HepG2 (cell line): ENCODE results near the gene DDAH1. TPM values are rescaled to one million over a fixed set of nuclear protein-coding genes. Genes with fewer than 3 reads are reported as not detected.

Experiments
- CHCHD3 ChIP-seq: sonication (generic); formaldehyde crosslinking; IDR thresholded peaks from 2 replicates; pipeline ENCODE4 v1.8.0; 2022; ENCODE audit warnings: mild to moderate bottlenecking, missing genetic modification reagents, moderate library complexity
- HES4 ChIP-seq: sonication (generic); formaldehyde crosslinking; IDR thresholded peaks from 2 replicates; pipeline ENCODE4 v1.9.0; 2021; ENCODE audit warnings: mild to moderate bottlenecking, missing genetic modification reagents, borderline replicate concordance
- KLF11 ChIP-seq: IDR thresholded peaks from 2 replicates; pipeline ENCODE4 v1.6.1; 2016; ENCODE audit warnings: missing compliant biosample characterization
- NCOR1 ChIP-seq: fragments of 200-600 bp; sonication (generic); IDR thresholded peaks from 2 replicates; pipeline ENCODE4 v1.7.0; 2017; ENCODE audit warnings: antibody characterized with exemption, low read length, borderline replicate concordance
- PHF20 ChIP-seq: sonication (generic); formaldehyde crosslinking; IDR thresholded peaks from 2 replicates; pipeline ENCODE4 v1.5.0; 2020; ENCODE audit warnings: mild to moderate bottlenecking, missing genetic modification reagents
- PLRG1 ChIP-seq: fragments of 450-650 bp; conservative IDR thresholded peaks from 2 replicates; pipeline ENCODE4 v1.6.1; 2016
- TBP ChIP-seq: sonication (generic); formaldehyde crosslinking; IDR thresholded peaks from 2 replicates; pipeline ENCODE4 v1.5.0; 2020; ENCODE audit warnings: missing genetic modification reagents
- ZBTB42 ChIP-seq: sonication (generic); formaldehyde crosslinking; IDR thresholded peaks from 2 replicates; pipeline ENCODE4 v1.5.0; 2020; ENCODE audit warnings: mild to moderate bottlenecking, missing genetic modification reagents
- ZFP1 ChIP-seq: IDR thresholded peaks from 2 replicates; pipeline ENCODE4 v1.6.1; 2016
- ZNF235 ChIP-seq: sonication (generic); formaldehyde crosslinking; IDR thresholded peaks from 2 replicates; pipeline ENCODE4 v1.8.1; 2023; ENCODE audit warnings: mild to moderate bottlenecking, missing genetic modification reagents, borderline replicate concordance
- ZNF33B ChIP-seq: sonication (generic); formaldehyde crosslinking; IDR thresholded peaks from 2 replicates; pipeline ENCODE4 v1.5.1; 2020; ENCODE audit warnings: mild to moderate bottlenecking, missing genetic modification reagents
- ZNF557 ChIP-seq: sonication (generic); formaldehyde crosslinking; IDR thresholded peaks from 2 replicates; pipeline ENCODE4 v1.4.0; 2020; ENCODE audit warnings: missing genetic modification reagents
- ZNF605 ChIP-seq: sonication (generic); formaldehyde crosslinking; IDR thresholded peaks from 2 replicates; pipeline ENCODE4 v1.8.0; 2022; ENCODE audit warnings: mild to moderate bottlenecking, missing genetic modification reagents
- ZNF841 ChIP-seq: sonication (generic); formaldehyde crosslinking; IDR thresholded peaks from 2 replicates; pipeline ENCODE4 v1.8.1; 2023; ENCODE audit warnings: missing genetic modification reagents, borderline replicate concordance
- polyA plus RNA-seq, 8 experiments: library from polyadenylated mRNA; depleted of rRNA in 3 of 8; stranded (reverse) in 7 of 8; unstranded in 1 of 8; fragments of >200 nt; fragmentation: Illumina TruSeq in 4 of 8; extraction: Trizol in 4 of 8; gene quantifications; 2 replicates each; pipeline versions ENCODE4 v1.2.1 to v1.2.3, GENCODE V29; 2011 to 2016; ENCODE audit warnings: low read depth in 4 of 8, missing spikeins in 1 of 8, mixed read lengths in 1 of 8; ENCODE audit not compliant: insufficient read depth in 1 of 8
- total RNA-seq, 5 experiments: library from RNA; depleted of rRNA; stranded (reverse); fragments of >200 nt; fragmentation: Illumina TruSeq; extraction: Trizol; gene quantifications; 2 replicates each; pipeline ENCODE4 v1.2.3, GENCODE V29; 2016; ENCODE audit warnings: low read depth in 1 of 5
- TF ChIP-seq, protein P1 (sequence below): sonication (generic); formaldehyde crosslinking; IDR thresholded peaks from 2 replicates; pipeline ENCODE4 v1.5.0; 2020; ENCODE audit warnings: mild to moderate bottlenecking, missing genetic modification reagents, moderate library complexity
- TF ChIP-seq, protein P2 (sequence below): sonication (generic); formaldehyde crosslinking; IDR thresholded peaks from 2 replicates; pipeline ENCODE4 v1.5.1; 2020; ENCODE audit warnings: mild to moderate bottlenecking, missing genetic modification reagents, borderline replicate concordance
- TF ChIP-seq, protein P3 (sequence below): sonication (generic); formaldehyde crosslinking; IDR thresholded peaks from 2 replicates; pipeline ENCODE4 v1.8.1; 2023; ENCODE audit warnings: mild to moderate bottlenecking, missing genetic modification reagents
- TF ChIP-seq, protein P4 (sequence below): sonication (generic); formaldehyde crosslinking; IDR thresholded peaks from 2 replicates; pipeline ENCODE4 v1.5.1; 2020; ENCODE audit warnings: missing genetic modification reagents, mild to moderate bottlenecking, borderline replicate concordance
- TF ChIP-seq, protein P5 (sequence below): sonication (generic); formaldehyde crosslinking; IDR thresholded peaks from 2 replicates; pipeline ENCODE4 v1.5.0; 2020; ENCODE audit warnings: missing genetic modification reagents
- TF ChIP-seq, protein P6 (sequence below): sonication (generic); formaldehyde crosslinking; IDR thresholded peaks from 2 replicates; pipeline ENCODE4 v1.8.0; 2023; ENCODE audit warnings: mild to moderate bottlenecking, missing genetic modification reagents
- TF ChIP-seq, protein P7 (sequence below): fragments of 450-650 bp; IDR thresholded peaks from 2 replicates; pipeline ENCODE4 v1.6.1; 2016

Gene DDAH1
- total and polyA plus RNA-seq, 2 of the 13 experiments (the other 11 are each of a cell fraction or from before 2014, with no cell fraction given), result 39.7 to 64.4 TPM

DNA sequence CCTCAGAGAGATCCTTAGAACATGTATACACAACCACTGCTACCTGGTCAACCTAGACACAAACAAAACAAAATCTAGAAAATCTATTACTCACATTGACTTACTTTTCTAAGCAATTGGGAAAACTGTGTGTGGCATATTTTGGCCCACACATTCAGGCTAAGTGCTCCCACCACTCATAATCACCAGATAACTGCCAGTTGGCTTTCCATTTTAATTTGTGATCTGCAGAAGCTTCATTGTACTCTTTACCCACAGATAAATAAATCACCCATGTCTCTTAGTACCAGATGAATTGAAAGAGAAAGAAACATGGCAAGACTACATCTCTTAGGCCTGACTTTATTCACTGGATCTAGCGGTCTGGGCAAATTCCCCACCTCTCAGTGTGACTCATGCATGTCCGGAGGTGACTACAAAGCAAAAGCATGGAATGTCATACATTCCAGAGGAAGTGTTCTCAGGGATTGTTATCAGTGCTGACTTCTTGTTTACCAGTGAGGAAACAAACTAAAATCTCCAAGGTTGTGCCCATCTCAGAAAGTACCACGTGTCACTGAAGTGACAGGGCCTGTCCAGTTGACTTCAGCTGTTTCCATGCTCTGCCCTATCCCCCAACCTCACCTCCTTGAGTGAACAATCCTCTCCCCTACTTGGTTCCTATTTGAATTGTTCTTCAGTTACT lies 136.1 kb downstream of the DDAH1 start (continued):
- TF ChIP-seq, protein P1, sequence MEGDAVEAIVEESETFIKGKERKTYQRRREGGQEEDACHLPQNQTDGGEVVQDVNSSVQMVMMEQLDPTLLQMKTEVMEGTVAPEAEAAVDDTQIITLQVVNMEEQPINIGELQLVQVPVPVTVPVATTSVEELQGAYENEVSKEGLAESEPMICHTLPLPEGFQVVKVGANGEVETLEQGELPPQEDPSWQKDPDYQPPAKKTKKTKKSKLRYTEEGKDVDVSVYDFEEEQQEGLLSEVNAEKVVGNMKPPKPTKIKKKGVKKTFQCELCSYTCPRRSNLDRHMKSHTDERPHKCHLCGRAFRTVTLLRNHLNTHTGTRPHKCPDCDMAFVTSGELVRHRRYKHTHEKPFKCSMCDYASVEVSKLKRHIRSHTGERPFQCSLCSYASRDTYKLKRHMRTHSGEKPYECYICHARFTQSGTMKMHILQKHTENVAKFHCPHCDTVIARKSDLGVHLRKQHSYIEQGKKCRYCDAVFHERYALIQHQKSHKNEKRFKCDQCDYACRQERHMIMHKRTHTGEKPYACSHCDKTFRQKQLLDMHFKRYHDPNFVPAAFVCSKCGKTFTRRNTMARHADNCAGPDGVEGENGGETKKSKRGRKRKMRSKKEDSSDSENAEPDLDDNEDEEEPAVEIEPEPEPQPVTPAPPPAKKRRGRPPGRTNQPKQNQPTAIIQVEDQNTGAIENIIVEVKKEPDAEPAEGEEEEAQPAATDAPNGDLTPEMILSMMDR (CRISPR knock-in tag), result no peak
- TF ChIP-seq ZNF841, result no peak
- TF ChIP-seq ZBTB42 (CRISPR knock-in tag), result no peak
- TF ChIP-seq, protein P2, sequence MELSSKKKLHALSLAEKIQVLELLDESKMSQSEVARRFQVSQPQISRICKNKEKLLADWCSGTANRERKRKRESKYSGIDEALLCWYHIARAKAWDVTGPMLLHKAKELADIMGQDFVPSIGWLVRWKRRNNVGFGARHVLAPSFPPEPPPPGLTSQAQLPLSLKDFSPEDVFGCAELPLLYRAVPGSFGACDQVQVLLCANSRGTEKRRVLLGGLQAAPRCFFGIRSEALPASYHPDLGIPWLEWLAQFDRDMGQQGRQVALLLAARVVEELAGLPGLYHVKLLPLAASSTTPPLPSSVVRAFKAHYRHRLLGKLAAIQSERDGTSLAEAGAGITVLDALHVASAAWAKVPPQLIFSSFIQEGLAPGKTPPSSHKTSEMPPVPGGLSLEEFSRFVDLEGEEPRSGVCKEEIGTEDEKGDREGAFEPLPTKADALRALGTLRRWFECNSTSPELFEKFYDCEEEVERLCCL (CRISPR knock-in tag), result no peak
- TF ChIP-seq NCOR1, result no peak; the same call in 1 of the 2 replicates
- TF ChIP-seq HES4 (CRISPR knock-in tag), result no peak
- no peak for TF ChIP-seq CHCHD3 (CRISPR knock-in tag)
- TF ChIP-seq, protein P3, sequence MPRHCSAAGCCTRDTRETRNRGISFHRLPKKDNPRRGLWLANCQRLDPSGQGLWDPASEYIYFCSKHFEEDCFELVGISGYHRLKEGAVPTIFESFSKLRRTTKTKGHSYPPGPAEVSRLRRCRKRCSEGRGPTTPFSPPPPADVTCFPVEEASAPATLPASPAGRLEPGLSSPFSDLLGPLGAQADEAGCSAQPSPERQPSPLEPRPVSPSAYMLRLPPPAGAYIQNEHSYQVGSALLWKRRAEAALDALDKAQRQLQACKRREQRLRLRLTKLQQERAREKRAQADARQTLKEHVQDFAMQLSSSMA (CRISPR knock-in tag), result no peak
- TF ChIP-seq, protein P4, sequence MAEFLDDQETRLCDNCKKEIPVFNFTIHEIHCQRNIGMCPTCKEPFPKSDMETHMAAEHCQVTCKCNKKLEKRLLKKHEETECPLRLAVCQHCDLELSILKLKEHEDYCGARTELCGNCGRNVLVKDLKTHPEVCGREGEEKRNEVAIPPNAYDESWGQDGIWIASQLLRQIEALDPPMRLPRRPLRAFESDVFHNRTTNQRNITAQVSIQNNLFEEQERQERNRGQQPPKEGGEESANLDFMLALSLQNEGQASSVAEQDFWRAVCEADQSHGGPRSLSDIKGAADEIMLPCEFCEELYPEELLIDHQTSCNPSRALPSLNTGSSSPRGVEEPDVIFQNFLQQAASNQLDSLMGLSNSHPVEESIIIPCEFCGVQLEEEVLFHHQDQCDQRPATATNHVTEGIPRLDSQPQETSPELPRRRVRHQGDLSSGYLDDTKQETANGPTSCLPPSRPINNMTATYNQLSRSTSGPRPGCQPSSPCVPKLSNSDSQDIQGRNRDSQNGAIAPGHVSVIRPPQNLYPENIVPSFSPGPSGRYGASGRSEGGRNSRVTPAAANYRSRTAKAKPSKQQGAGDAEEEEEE (CRISPR knock-in tag), result no peak
- no peak for TF ChIP-seq ZNF33B (CRISPR knock-in tag)
- TF ChIP-seq TBP, result no peak
- TF ChIP-seq ZNF235 (CRISPR knock-in tag), result no peak
- TF ChIP-seq, protein P5, sequence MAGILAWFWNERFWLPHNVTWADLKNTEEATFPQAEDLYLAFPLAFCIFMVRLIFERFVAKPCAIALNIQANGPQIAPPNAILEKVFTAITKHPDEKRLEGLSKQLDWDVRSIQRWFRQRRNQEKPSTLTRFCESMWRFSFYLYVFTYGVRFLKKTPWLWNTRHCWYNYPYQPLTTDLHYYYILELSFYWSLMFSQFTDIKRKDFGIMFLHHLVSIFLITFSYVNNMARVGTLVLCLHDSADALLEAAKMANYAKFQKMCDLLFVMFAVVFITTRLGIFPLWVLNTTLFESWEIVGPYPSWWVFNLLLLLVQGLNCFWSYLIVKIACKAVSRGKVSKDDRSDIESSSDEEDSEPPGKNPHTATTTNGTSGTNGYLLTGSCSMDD, result no peak
- TF ChIP-seq, protein P6, sequence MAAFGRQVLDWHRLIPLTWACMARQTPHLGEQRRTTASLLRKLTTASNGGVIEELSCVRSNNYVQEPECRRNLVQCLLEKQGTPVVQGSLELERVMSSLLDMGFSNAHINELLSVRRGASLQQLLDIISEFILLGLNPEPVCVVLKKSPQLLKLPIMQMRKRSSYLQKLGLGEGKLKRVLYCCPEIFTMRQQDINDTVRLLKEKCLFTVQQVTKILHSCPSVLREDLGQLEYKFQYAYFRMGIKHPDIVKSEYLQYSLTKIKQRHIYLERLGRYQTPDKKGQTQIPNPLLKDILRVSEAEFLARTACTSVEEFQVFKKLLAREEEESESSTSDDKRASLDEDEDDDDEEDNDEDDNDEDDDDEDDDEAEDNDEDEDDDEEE (CRISPR knock-in tag), result no peak
- 0 out of 2 replicates have a peak, but pooled peaks have one; percentile 85 for TF ChIP-seq ZFP1
- peak; percentile 77 for TF ChIP-seq ZNF605 (CRISPR knock-in tag)
- no peak for TF ChIP-seq PLRG1
- TF ChIP-seq KLF11 (CRISPR knock-in tag), result 0 out of 2 replicates have a peak, but pooled peaks have one; percentile 72
- no peak for TF ChIP-seq PHF20
- no peak for TF ChIP-seq ZNF557 (CRISPR knock-in tag)
- TF ChIP-seq, protein P7, sequence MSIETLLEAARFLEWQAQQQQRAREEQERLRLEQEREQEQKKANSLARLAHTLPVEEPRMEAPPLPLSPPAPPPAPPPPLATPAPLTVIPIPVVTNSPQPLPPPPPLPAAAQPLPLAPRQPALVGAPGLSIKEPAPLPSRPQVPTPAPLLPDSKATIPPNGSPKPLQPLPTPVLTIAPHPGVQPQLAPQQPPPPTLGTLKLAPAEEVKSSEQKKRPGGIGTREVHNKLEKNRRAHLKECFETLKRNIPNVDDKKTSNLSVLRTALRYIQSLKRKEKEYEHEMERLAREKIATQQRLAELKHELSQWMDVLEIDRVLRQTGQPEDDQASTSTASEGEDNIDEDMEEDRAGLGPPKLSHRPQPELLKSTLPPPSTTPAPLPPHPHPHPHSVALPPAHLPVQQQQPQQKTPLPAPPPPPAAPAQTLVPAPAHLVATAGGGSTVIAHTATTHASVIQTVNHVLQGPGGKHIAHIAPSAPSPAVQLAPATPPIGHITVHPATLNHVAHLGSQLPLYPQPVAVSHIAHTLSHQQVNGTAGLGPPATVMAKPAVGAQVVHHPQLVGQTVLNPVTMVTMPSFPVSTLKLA, result peak; percentile 90
